T-cell (primary cell): ENCODE results near the gene RNF32. TPM values are rescaled to one million over a fixed set of nuclear protein-coding genes. Genes with fewer than 3 reads are reported as not detected.

Source experiments
- ATAC-seq, 4 experiments: fragments of 200-7000 bp in 3 of 4; fragments of 150-1000 bp in 1 of 4; cut with Tn5 transposase; replicated peaks in 1 of 4; 1 replicate in 3 of 4; 2 replicates in 1 of 4; pipeline ENCODE4 v1.10.0; 2021; ENCODE audit warnings: moderate library complexity in 3 of 4, mild to moderate bottlenecking in 2 of 4, moderate number of reproducible peaks in 1 of 4
- CTCF ChIA-PET, 2 donors: fragments of 300-600 bp; sonication (Branson Sonifier 250); formaldehyde crosslinking; loops; one replicate each; lab custom pipeline; 2022; ENCODE audit warnings: antibody characterized with exemption in 2 of 2; lab: Charles Lee
- POLR2A ChIA-PET, 2 donors: fragments of 300-600 bp; sonication (Branson Sonifier 250); formaldehyde crosslinking; loops; one replicate each; lab custom pipeline; 2022; ENCODE audit warnings: antibody characterized with exemption in 2 of 2; lab: Charles Lee
- DNase-seq, 35 experiments: peaks; one replicate each; pipeline versions ENCODE4 v3.0.0 to v3.0.0-alpha.2; 2013 to 2023
- H3K27ac ChIP-seq: one replicate; pipeline ENCODE4 v1.5.1; 2013; ENCODE audit warnings: low read length
- H3K27me3 ChIP-seq, 2 experiments: replicated peaks in 1 of 2; 1 replicate in 1 of 2; 2 replicates in 1 of 2; pipeline versions ENCODE4 v1.6.1 to v1.7.0; 2013; ENCODE audit warnings: low read length in 1 of 2, mixed read lengths in 1 of 2; ENCODE audit not compliant: control insufficient read depth in 2 of 2, insufficient read depth in 2 of 2; ENCODE audit errors: extremely low read depth in 1 of 2
- H3K36me3 ChIP-seq, 2 donors: 1 replicate in 1 of 2; 2 replicates in 1 of 2; pipeline versions ENCODE4 v1.6.1 to v1.7.0; 2013; ENCODE audit warnings: low read length in 1 of 2; ENCODE audit not compliant: control insufficient read depth in 2 of 2, insufficient read depth in 1 of 2; ENCODE audit errors: extremely low read depth in 1 of 2
- H3K4me1 ChIP-seq, 2 experiments: 1 replicate in 1 of 2; 2 replicates in 1 of 2; pipeline versions ENCODE4 v1.6.1 to v1.7.0; 2013; ENCODE audit warnings: low read length in 2 of 2, mixed read lengths in 1 of 2; ENCODE audit not compliant: insufficient read depth in 2 of 2, control insufficient read depth in 1 of 2; ENCODE audit errors: extremely low read depth in 1 of 2
- H3K4me3 ChIP-seq, 2 donors: 1 replicate in 1 of 2; 2 replicates in 1 of 2; pipeline versions ENCODE4 v1.5.1 to v1.7.0; 2013; ENCODE audit warnings: mild to moderate bottlenecking in 2 of 2, low read length in 1 of 2, moderate library complexity in 1 of 2; ENCODE audit not compliant: control insufficient read depth in 1 of 2; ENCODE audit errors: extremely low read depth in 1 of 2
- H3K9me3 ChIP-seq: 2 replicates; pipeline ENCODE4 v1.7.0; 2013
- H3K27ac Mint-ChIP-seq, 2 donors: one replicate each; pipeline ENCODE4 v1.8.0; 2020 to 2021; ENCODE audit warnings: mild to moderate bottlenecking in 2 of 2, mixed read lengths in 2 of 2
- H3K27me3 Mint-ChIP-seq, 2 donors: one replicate each; pipeline ENCODE4 v1.8.0; 2021 to 2022; ENCODE audit warnings: mixed read lengths in 2 of 2
- H3K36me3 Mint-ChIP-seq: one replicate; pipeline ENCODE4 v1.8.0; 2021; ENCODE audit warnings: mixed read lengths
- H3K4me1 Mint-ChIP-seq, 3 donors: one replicate each; pipeline ENCODE4 v1.8.0; 2020 to 2022; ENCODE audit warnings: mixed read lengths in 3 of 3, mild to moderate bottlenecking in 1 of 3
- H3K4me3 Mint-ChIP-seq, 3 donors: one replicate each; pipeline ENCODE4 v1.8.0; 2020 to 2022; ENCODE audit warnings: mild to moderate bottlenecking in 3 of 3, mixed read lengths in 3 of 3, moderate library complexity in 3 of 3
- H3K9me3 Mint-ChIP-seq, 3 donors: one replicate each; pipeline ENCODE4 v1.8.0; 2020 to 2022; ENCODE audit warnings: mixed read lengths in 3 of 3
- WGBS: methylation state at CpG from one replicate; pipeline ENCODE4 v1.1.5; 2013; ENCODE audit warnings: missing lambda C conversion rate; ENCODE audit not compliant: insufficient coverage; 5-methylcytosine and 5-hydroxymethylcytosine counted together
- total RNA-seq, 35 experiments: library from RNA in 6 of 35; stranded (reverse) in 6 of 35; fragments of 120-200 nt in 1 of 35; gene quantifications; one replicate each; pipeline versions ENCODE4 v1.2.1 to v1.2.4 and lab custom pipeline; 2013 to 2026

RNF32 gene
- total RNA-seq, 5 donors from 2014 or later (not counting 1 experiment from before 2014, with no cell fraction given) = 0.41 to 1.4 (median 1.1) TPM; not detected in 1

GRCh38 chr7:156656598-156656997 is 16.0 kb downstream of the RNF32 start:
- Histone ChIP-seq H3K4me3 (no peak overlapping the region), H3K9me3 (no peaks in the 10 kb centered on the region), H3K36me3 (no peaks in the 10 kb centered on the region), H3K4me1 (no peaks in the 10 kb centered on the region), H3K27ac (no peak overlapping the region), H3K27me3 (peaks cover 2 to 22% of the 10 kb centered on the region in 2 experiments)
- no peaks in the 10 kb centered on the region for H3K9me3 Mint-ChIP-seq
- ATAC-seq (no peak), DNase-seq (no peak)
- ChIA-PET POLR2A (no interaction called here), CTCF (no interaction called here)
- no peaks in the 10 kb centered on the region for H3K4me1 Mint-ChIP-seq
- no peak overlapping the region for H3K4me3 Mint-ChIP-seq
- no peak overlapping the region for H3K27ac Mint-ChIP-seq
- 24% methylated on average over 4 of the region's 7 CpGs for WGBS
- H3K36me3 Mint-ChIP-seq = no peaks in the 10 kb centered on the region
- H3K27me3 Mint-ChIP-seq = peaks cover 15 to 17% of the 10 kb centered on the region in 2 donors

- 100% methylated on average over 3 of the region's 4 CpGs for WGBS
- Mint-ChIP-seq H3K36me3 (no peaks in the 10 kb centered on the region), H3K27ac (no peak overlapping the region), H3K4me3 (no peak overlapping the region), H3K27me3 (peaks cover 6 to 9% of the 10 kb centered on the region in 2 donors), H3K4me1 (no peaks in the 10 kb centered on the region), H3K9me3 (no peaks in the 10 kb centered on the region)
- Histone ChIP-seq H3K4me1 (no peaks in the 10 kb centered on the region), H3K9me3 (no peaks in the 10 kb centered on the region), H3K4me3 (no peak overlapping the region), H3K27ac (no peak overlapping the region), H3K27me3 (peaks cover 2 to 18% of the 10 kb centered on the region in 2 experiments), H3K36me3 (no peaks in the 10 kb centered on the region)
- DNase-seq (no peak), ATAC-seq (no peak)
- CTCF ChIA-PET = no interaction called here
- POLR2A ChIA-PET = no interaction called here
Measured at GRCh38 chr7:156657681-156658080, 17.1 kb downstream of the RNF32 start.

- Histone ChIP-seq H3K9me3 (no peaks in the 10 kb centered on the region), H3K27me3 (peaks cover 0 to 10% of the 10 kb centered on the region in 2 experiments), H3K36me3 (no peaks in the 10 kb centered on the region), H3K4me1 (no peaks in the 10 kb centered on the region), H3K4me3 (no peak overlapping the region), H3K27ac (no peak overlapping the region)
- Mint-ChIP-seq H3K36me3 (no peaks in the 10 kb centered on the region), H3K27me3 (peaks cover 0 to 3% of the 10 kb centered on the region in 2 donors), H3K27ac (no peak overlapping the region), H3K9me3 (no peaks in the 10 kb centered on the region), H3K4me1 (no peaks in the 10 kb centered on the region), H3K4me3 (no peak overlapping the region)
- ChIA-PET CTCF (no interaction called here), POLR2A (no interaction called here)
- WGBS = no CpG with 5 or more reads among the region's 6 CpGs
- DNase-seq (no peak), ATAC-seq (no peak)
Measured at GRCh38 chr7:156659203-156659602, 18.6 kb downstream of the RNF32 start.

- H3K9me3 ChIP-seq = no peaks in the 10 kb centered on the region
- WGBS = 66% methylated on average over 11 of the region's 11 CpGs
- no peak for ATAC-seq
- no peak overlapping the region for H3K27ac Mint-ChIP-seq
- H3K27ac ChIP-seq = no peak overlapping the region
- H3K36me3 ChIP-seq = no peaks in the 10 kb centered on the region
- H3K4me3 ChIP-seq = no peak overlapping the region
- no peaks in the 10 kb centered on the region for H3K9me3 Mint-ChIP-seq
- H3K4me1 Mint-ChIP-seq = no peaks in the 10 kb centered on the region
- CTCF ChIA-PET = no interaction called here
- POLR2A ChIA-PET = no interaction called here
- DNase-seq = no peak
- no peaks in the 10 kb centered on the region for H3K27me3 Mint-ChIP-seq
- no peaks in the 10 kb centered on the region for H3K36me3 Mint-ChIP-seq
- no peak overlapping the region for H3K4me3 Mint-ChIP-seq
- no peaks in the 10 kb centered on the region for H3K4me1 ChIP-seq
- peaks cover 0 to 4% of the 10 kb centered on the region in 2 experiments for H3K27me3 ChIP-seq
Measured at GRCh38 chr7:156659961-156660360, 19.4 kb downstream of the RNF32 start.

- Histone ChIP-seq H3K4me1 (no peaks in the 10 kb centered on the region), H3K27ac (no peak overlapping the region), H3K27me3 (peaks cover 0 to 2% of the 10 kb centered on the region in 2 experiments), H3K36me3 (no peaks in the 10 kb centered on the region), H3K9me3 (no peaks in the 10 kb centered on the region), H3K4me3 (no peak overlapping the region)
- DNase-seq (no peak), ATAC-seq (no peak)
- ChIA-PET CTCF (no interaction called here), POLR2A (no interaction called here)
- Mint-ChIP-seq H3K4me3 (no peak overlapping the region), H3K9me3 (no peaks in the 10 kb centered on the region), H3K4me1 (no peaks in the 10 kb centered on the region), H3K36me3 (no peaks in the 10 kb centered on the region), H3K27ac (no peak overlapping the region), H3K27me3 (no peaks in the 10 kb centered on the region)
- WGBS = no CpG with 5 or more reads among the region's 5 CpGs
Measured at GRCh38 chr7:156661637-156662036, 21.1 kb downstream of the RNF32 start.

- Mint-ChIP-seq H3K27me3 (no peaks in the 10 kb centered on the region), H3K9me3 (no peaks in the 10 kb centered on the region), H3K4me3 (no peak overlapping the region), H3K27ac (no peak overlapping the region), H3K4me1 (no peaks in the 10 kb centered on the region), H3K36me3 (no peaks in the 10 kb centered on the region)
- Histone ChIP-seq H3K9me3 (no peaks in the 10 kb centered on the region), H3K4me3 (no peak overlapping the region), H3K27me3 (no peaks in the 10 kb centered on the region), H3K36me3 (no peaks in the 10 kb centered on the region), H3K4me1 (no peaks in the 10 kb centered on the region), H3K27ac (no peak overlapping the region)
- ATAC-seq (no peak), DNase-seq (no peak)
- POLR2A ChIA-PET = no interaction called here
- CTCF ChIA-PET = no interaction called here
- whole genome bisulfite sequencing = 67% methylated on average over 1 of the region's 4 CpGs
Measured at GRCh38 chr7:156662277-156662676, 21.7 kb downstream of the RNF32 start.

- no peaks in the 10 kb centered on the region for H3K9me3 Mint-ChIP-seq
- POLR2A ChIA-PET = no interaction called here
- H3K27ac Mint-ChIP-seq = no peak overlapping the region
- no CpG with 5 or more reads among the region's 4 CpGs for WGBS
- no peaks in the 10 kb centered on the region for H3K27me3 Mint-ChIP-seq
- H3K9me3 ChIP-seq = no peaks in the 10 kb centered on the region
- CTCF ChIA-PET = no interaction called here
- H3K27me3 ChIP-seq = no peaks in the 10 kb centered on the region
- DNase-seq = no peak
- no peaks in the 10 kb centered on the region for H3K4me1 ChIP-seq
- H3K4me3 Mint-ChIP-seq = no peak overlapping the region
- no peaks in the 10 kb centered on the region for H3K36me3 ChIP-seq
- no peak overlapping the region for H3K27ac ChIP-seq
- no peak for ATAC-seq
- no peak overlapping the region for H3K4me3 ChIP-seq
- no peaks in the 10 kb centered on the region for H3K4me1 Mint-ChIP-seq
- peaks cover 9% of the 10 kb centered on the region for H3K36me3 Mint-ChIP-seq
Measured at GRCh38 chr7:156665101-156665500, 24.5 kb downstream of the RNF32 start.
